ENCODE data around the gene AMPD3. TPM values are rescaled to one million over a fixed set of nuclear protein-coding genes. Genes with fewer than 3 reads are reported as not detected.

AMPD3 gene
- total RNA-seq, 1 experiment from 2014 or later, result 5.4 TPM

DNA sequence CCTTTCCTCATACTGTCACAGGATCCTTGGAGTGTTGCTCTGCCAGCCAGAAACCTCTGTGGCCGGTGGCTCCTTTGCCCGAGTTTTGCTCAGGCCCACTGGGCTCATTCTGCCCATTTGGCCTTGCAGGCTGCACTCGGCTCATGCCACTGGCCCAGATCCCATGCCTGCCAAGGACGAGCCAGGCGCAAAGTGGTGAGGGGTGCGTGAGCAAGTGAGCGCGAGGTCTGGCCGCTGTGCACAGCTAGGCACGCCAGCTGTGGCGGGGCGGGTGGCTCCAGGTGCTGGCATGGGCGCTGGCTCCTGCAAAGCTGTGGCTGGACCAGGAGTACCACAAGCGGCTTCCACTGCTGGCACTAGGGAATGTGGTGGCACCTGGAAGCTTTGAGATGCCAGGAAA lies 88.7 kb downstream of the AMPD3 start:
- CTCF ChIA-PET, result interaction anchor here (0.6 kb wide), 1 partner anchor 1512 kb away, joined by 3 read pairs; no protein-coding TSS in a partner anchor
- TF ChIP-seq, protein P1, sequence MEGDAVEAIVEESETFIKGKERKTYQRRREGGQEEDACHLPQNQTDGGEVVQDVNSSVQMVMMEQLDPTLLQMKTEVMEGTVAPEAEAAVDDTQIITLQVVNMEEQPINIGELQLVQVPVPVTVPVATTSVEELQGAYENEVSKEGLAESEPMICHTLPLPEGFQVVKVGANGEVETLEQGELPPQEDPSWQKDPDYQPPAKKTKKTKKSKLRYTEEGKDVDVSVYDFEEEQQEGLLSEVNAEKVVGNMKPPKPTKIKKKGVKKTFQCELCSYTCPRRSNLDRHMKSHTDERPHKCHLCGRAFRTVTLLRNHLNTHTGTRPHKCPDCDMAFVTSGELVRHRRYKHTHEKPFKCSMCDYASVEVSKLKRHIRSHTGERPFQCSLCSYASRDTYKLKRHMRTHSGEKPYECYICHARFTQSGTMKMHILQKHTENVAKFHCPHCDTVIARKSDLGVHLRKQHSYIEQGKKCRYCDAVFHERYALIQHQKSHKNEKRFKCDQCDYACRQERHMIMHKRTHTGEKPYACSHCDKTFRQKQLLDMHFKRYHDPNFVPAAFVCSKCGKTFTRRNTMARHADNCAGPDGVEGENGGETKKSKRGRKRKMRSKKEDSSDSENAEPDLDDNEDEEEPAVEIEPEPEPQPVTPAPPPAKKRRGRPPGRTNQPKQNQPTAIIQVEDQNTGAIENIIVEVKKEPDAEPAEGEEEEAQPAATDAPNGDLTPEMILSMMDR (IDR thresholded peaks at IDR 0.05; ENCODE audit: unreplicated experiment), result no peak
- Mint-ChIP-seq H3K4me3 (ENCODE audit: unreplicated experiment) (no peak overlapping the region), H3K27ac (ENCODE audit: low read depth, unreplicated experiment) (no peak overlapping the region), H3K4me1 (ENCODE audit: insufficient read depth, unreplicated experiment) (peaks cover 11% of the 10 kb centered on the region), H3K9me3 (ENCODE audit: unreplicated experiment) (no peaks in the 10 kb centered on the region), H3K36me3 (ENCODE audit: insufficient read depth, unreplicated experiment) (peaks cover 4% of the 10 kb centered on the region), H3K27me3 (ENCODE audit: insufficient read depth, unreplicated experiment) (no peaks in the 10 kb centered on the region)
- intact Hi-C loops (cut with micrococcal nuclease), result no loop called here
- POLR2A ChIA-PET, result no interaction called here
- no TSS peak for BruUV-seq (replicated peaks)
- DNase-seq (ENCODE audit: unreplicated experiment), result no peak

DNA sequence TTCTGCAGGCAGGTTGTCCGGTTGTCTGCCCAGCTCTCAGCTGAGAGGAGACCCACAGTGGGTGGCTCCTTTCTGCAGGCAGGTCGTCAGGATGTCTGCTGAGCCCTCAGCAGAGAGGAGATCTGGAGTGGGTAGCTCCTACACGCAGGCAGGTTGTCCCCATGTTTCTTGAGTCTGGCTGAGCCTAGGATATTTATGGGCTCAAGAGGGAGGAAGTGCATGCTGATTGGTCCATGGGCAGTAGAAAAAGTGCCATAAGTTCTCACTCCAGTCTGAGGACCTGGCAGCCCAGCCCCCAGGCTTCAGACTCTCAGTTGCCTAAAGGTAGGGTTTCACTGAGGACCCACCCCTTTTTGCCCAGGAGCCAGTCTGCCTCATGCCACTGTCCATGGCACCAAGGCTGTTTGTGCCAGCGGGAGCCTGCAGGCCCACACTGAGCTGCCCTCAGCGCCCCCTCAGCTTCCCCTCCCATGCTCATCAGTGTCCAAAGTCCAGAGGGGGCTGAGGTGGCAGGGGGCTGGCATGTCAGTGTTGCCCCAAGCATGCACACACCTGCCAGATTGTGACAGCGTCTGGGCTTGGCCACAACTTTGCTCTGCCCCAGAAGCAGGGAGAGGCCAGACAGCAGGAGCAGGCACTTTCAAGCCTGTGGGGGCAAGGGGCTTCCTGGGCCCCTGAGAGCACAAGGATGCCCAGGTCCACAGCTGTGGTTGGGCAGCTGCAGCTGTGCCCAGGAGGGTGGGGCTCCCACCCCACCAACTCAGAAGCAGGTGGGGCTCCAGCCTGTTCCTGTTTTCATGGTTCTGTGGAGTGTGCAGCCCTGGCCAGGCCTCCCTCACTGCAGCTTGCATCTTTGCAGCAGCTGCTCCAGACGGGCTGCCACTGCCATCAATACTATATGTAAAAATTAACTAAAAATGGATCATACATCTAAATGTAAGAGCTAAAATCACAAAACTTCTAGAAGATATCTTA lies 89.7 kb downstream of the AMPD3 start:
- Mint-ChIP-seq H3K9me3 (ENCODE audit: unreplicated experiment) (no peaks in the 10 kb centered on the region), H3K27me3 (ENCODE audit: insufficient read depth, unreplicated experiment) (no peaks in the 10 kb centered on the region), H3K27ac (ENCODE audit: low read depth, unreplicated experiment) (no peak overlapping the region), H3K4me1 (ENCODE audit: insufficient read depth, unreplicated experiment) (peaks cover 6% of the 10 kb centered on the region), H3K36me3 (ENCODE audit: insufficient read depth, unreplicated experiment) (peaks cover 4% of the 10 kb centered on the region), H3K4me3 (ENCODE audit: unreplicated experiment) (no peak overlapping the region)
- DNase-seq (ENCODE audit: unreplicated experiment), result no peak
- no TSS peak for BruUV-seq (replicated peaks)
- ChIA-PET CTCF (interaction anchor here (0.6 to 2.0 kb wide), 3 partner anchors 20 to 1513 kb away, joined by 3 to 6 read pairs (median 4); no protein-coding TSS in a partner anchor), POLR2A (no interaction called here)
- intact Hi-C loops (cut with micrococcal nuclease), result no loop called here
- TF ChIP-seq, protein P1 (IDR thresholded peaks at IDR 0.05; ENCODE audit: unreplicated experiment), result no peak

DNA sequence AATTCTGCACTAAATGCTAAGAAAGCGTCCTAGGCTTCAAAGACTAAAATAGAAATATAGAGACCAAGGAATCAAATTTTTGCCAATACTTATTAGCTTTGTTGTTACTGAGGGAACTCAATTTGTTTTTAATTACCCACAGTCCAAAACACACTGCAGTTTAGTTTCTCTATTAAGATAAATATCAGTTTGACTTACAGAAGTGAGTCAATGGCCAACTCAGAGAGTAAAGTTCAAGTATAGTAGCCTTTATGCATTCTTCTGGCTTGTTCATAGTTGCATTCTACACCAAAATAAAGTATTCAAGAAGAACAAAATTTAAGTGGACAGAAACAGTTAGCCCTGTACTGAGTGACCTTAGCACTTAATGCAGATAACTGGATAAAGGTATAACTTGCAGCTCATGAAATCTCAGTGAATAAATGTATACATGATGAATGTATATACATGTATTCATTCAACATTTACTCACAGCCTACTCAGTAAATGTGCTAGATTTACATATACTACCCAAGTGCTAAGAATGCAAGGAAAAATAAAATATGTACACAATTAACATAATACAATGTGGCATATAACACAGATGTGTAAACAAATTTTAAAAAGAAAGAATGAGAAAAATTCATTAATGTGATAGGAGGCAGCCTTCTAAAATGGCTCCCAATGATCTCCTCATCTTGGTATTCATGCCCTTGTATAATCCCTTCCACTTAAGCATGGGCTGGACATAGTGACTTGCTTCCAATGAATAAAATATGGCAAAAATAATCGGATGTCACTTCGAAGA lies 95.6 kb downstream of the AMPD3 start:
- ChIA-PET POLR2A (interaction anchor here (0.7 to 3.2 kb wide), 5 partner anchors 9 to 216 kb away, joined by 3 to 21 read pairs (median 3); partner anchors contain the start of gene RNF141), CTCF (interaction anchor here (0.5 to 3.2 kb wide), 4 partner anchors 10 to 929 kb away, joined by 3 to 11 read pairs (median 4); partner anchors contain the start of gene RNF141)
- Mint-ChIP-seq H3K9me3 (ENCODE audit: unreplicated experiment) (no peaks in the 10 kb centered on the region), H3K4me1 (ENCODE audit: insufficient read depth, unreplicated experiment) (no peaks in the 10 kb centered on the region), H3K36me3 (ENCODE audit: insufficient read depth, unreplicated experiment) (no peaks in the 10 kb centered on the region), H3K4me3 (ENCODE audit: unreplicated experiment) (no peak overlapping the region), H3K27ac (ENCODE audit: low read depth, unreplicated experiment) (no peak overlapping the region), H3K27me3 (ENCODE audit: insufficient read depth, unreplicated experiment) (no peaks in the 10 kb centered on the region)
- BruUV-seq (replicated peaks), result no TSS peak
- peak; percentile 32 for DNase-seq (ENCODE audit: unreplicated experiment)
- intact Hi-C loops (cut with micrococcal nuclease), result no loop called here
- TF ChIP-seq, protein P1 (IDR thresholded peaks at IDR 0.05; ENCODE audit: unreplicated experiment), result no peak

DNA sequence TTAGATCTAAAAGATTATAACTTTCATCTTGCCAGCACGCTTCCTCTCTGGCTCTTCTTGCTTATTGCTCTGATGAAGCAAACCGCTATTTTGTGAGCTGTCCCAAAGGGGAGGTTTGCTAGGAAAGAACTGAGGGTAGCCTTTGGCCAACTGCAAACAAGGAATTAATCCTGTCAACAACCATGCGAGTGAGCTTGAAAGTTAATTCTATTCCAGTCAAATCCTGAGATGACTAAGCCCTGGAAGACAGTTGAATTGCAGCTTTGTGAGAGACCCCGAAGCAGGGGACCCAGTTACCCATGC lies 96.2 kb downstream of the AMPD3 start:
- no peak for DNase-seq (ENCODE audit: unreplicated experiment)
- intact Hi-C loops (cut with micrococcal nuclease), result no loop called here
- no peak overlapping the region for H3K27ac Mint-ChIP-seq (ENCODE audit: low read depth, unreplicated experiment)
- TF ChIP-seq, protein P1 (IDR thresholded peaks at IDR 0.05; ENCODE audit: unreplicated experiment), result no peak
- H3K36me3 Mint-ChIP-seq (ENCODE audit: insufficient read depth, unreplicated experiment), result no peaks in the 10 kb centered on the region
- no peak overlapping the region for H3K4me3 Mint-ChIP-seq (ENCODE audit: unreplicated experiment)
- H3K9me3 Mint-ChIP-seq (ENCODE audit: unreplicated experiment), result no peaks in the 10 kb centered on the region
- ChIA-PET POLR2A (interaction anchor here (0.6 to 3.2 kb wide), 4 partner anchors 10 to 188 kb away, joined by 3 to 21 read pairs (median 4); partner anchors contain the start of gene RNF141), CTCF (interaction anchor here (1.2 to 3.2 kb wide), 2 partner anchors 10 to 103 kb away, joined by 4 to 11 read pairs; partner anchors contain the start of gene RNF141)
- H3K4me1 Mint-ChIP-seq (ENCODE audit: insufficient read depth, unreplicated experiment), result no peaks in the 10 kb centered on the region
- BruUV-seq (replicated peaks), result no TSS peak
- H3K27me3 Mint-ChIP-seq (ENCODE audit: insufficient read depth, unreplicated experiment), result no peaks in the 10 kb centered on the region
